Ovary (tissue), 3 donors: ENCODE data around the gene GPATCH4.

ENCODE experiments used
- CTCF ChIP-seq, 3 donors: fragments of 450-650 bp in 2 of 3; fragments of 200-600 bp in 1 of 3; IDR thresholded peaks; one replicate each; pipeline versions ENCODE4 v1.5.1 to v1.8.0; 2016 to 2022; ENCODE audit warnings: antibody characterized with exemption in 3 of 3, mild to moderate bottlenecking in 1 of 3
- EP300 ChIP-seq: sonication (generic); formaldehyde crosslinking; IDR thresholded peaks from one replicate; pipeline ENCODE4 v1.6.1; 2017; ENCODE audit warnings: antibody characterized with exemption
- POLR2A ChIP-seq: fragments of 450-650 bp; IDR thresholded peaks from one replicate; pipeline ENCODE4 v1.6.1; 2017; ENCODE audit warnings: antibody characterized with exemption, mild to moderate bottlenecking, moderate library complexity
- donor health status: DM: no; HTN: no; CAD: no.

DNA sequence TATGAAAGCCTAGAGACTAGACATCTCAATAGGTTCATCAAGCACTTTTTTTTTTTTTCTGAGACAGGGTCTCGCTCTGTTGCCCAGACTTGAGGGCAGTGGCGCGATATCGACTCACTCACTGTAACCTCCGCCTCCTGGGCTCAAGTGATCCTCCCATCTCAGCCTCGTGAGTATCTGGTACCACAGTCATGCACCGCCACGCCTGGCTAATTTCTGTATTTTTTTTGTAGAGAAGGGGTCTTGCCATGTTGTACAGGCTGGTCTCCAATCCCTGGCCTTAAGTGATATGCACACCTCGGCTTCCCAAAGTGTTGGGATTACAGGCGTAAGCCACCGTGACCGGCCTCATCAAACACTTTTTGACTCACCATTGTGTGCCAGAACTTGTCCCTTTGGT, 613 bp upstream of the GPATCH4 start:
- TF ChIP-seq CTCF (IDR thresholded peaks at IDR 0.05): no peak
- TF ChIP-seq POLR2A: no peak
- no peak for TF ChIP-seq EP300
